NB4 (cell line): ENCODE measurements around the gene MFSD6.
A peak's percentile ranks its signal among the peaks of the same experiment; 100 is the strongest.

Experiments
- DNase-seq: peaks from one replicate; pipeline ENCODE4 v3.0.0; 2010; ENCODE audit warnings: low read depth
- H3K4me3 ChIP-seq: one replicate; pipeline ENCODE4 v1.5.1; 2011; ENCODE audit warnings: mild to moderate bottlenecking, low read depth, low read length, moderate library complexity
- CTCF ChIP-seq: IDR thresholded peaks from one replicate; pipeline ENCODE4 v1.5.1; 2012; ENCODE audit warnings: low read depth, low read length
- MAX ChIP-seq: IDR thresholded peaks from 2 replicates; pipeline ENCODE4 v1.6.1; 2011; ENCODE audit warnings: low read depth, low read length
- MYC ChIP-seq: IDR thresholded peaks from 2 replicates; pipeline ENCODE4 v1.6.1; 2011; ENCODE audit warnings: low read depth, low read length
- POLR2A ChIP-seq: IDR thresholded peaks from 2 replicates; pipeline ENCODE4 v1.6.1; 2011; ENCODE audit warnings: mild to moderate bottlenecking; ENCODE audit not compliant: insufficient read length; ENCODE audit errors: extremely low read depth

MFSD6 gene

GRCh38 chr2:190526105-190526750 is 118.1 kb downstream of the MFSD6 start:
- H3K4me3 ChIP-seq, result no peak overlapping the region
- DNase-seq, result no peak
- TF ChIP-seq POLR2A, result no peak
- TF ChIP-seq MAX, result no peak
- TF ChIP-seq MYC, result no peak
- TF ChIP-seq CTCF, result no peak

GRCh38 chr2:190527214-190527613 is 119.1 kb downstream of the MFSD6 start:
- H3K4me3 ChIP-seq, result no peak overlapping the region
- no peak for TF ChIP-seq MAX
- DNase-seq, result no peak

GRCh38 chr2:190527918-190528317 is 119.8 kb downstream of the MFSD6 start:
- TF ChIP-seq POLR2A, result no peak
- no peak for TF ChIP-seq MAX
- no peak for TF ChIP-seq MYC
- TF ChIP-seq CTCF, result no peak
- no peak overlapping the region for H3K4me3 ChIP-seq
- no peak for DNase-seq

GRCh38 chr2:190528521-190529001 is 120.4 kb downstream of the MFSD6 start:
- no peak for TF ChIP-seq MAX
- no peak for TF ChIP-seq POLR2A
- no peak for TF ChIP-seq CTCF
- TF ChIP-seq MYC, result no peak; the same call in 1 of the 2 replicates

GRCh38 chr2:190529486-190530247 is 121.5 kb downstream of the MFSD6 start:
- TF ChIP-seq POLR2A (no peak), MYC (no peak), CTCF (no peak), MAX (no peak)
- peak; percentile 21 for DNase-seq

More at GRCh38 chr2:190528521-190529001, 120.4 kb downstream of the MFSD6 start:
- H3K4me3 ChIP-seq, result no peak overlapping the region
- peak; percentile 66 for DNase-seq

GRCh38 chr2:190530248-190530900 is 122.2 kb downstream of the MFSD6 start:
- peak; percentile 11 for DNase-seq
- TF ChIP-seq MAX (no peak), CTCF (no peak)
- H3K4me3 ChIP-seq, result no peak overlapping the region

More at GRCh38 chr2:190529486-190530247, 121.5 kb downstream of the MFSD6 start:
- no peak overlapping the region for H3K4me3 ChIP-seq
